BE2C (cell line): ENCODE measurements around the gene HSPH1.

Experiments
- DNase-seq: peaks from one replicate; pipeline ENCODE4 v3.0.0-alpha.2; 2020
- H3K27me3 ChIP-seq: fragments of 250-450 bp; sonication (Bioruptor Pico); 2 replicates; pipeline ENCODE4 v1.5.1; 2020; ENCODE audit warnings: mild to moderate bottlenecking
- H3K36me3 ChIP-seq: fragments of 250-450 bp; sonication (Bioruptor Pico); 2 replicates; pipeline ENCODE4 v1.5.1; 2020; ENCODE audit warnings: mild to moderate bottlenecking
- H3K4me1 ChIP-seq: fragments of 250-450 bp; sonication (Bioruptor Pico); 2 replicates; pipeline ENCODE4 v1.5.1; 2020
- H3K4me3 ChIP-seq: 2 replicates; pipeline ENCODE4 v1.5.1; 2011; ENCODE audit warnings: low read depth, low read length
- H3K9me3 ChIP-seq: fragments of 250-450 bp; sonication (Bioruptor Pico); 2 replicates; pipeline ENCODE4 v1.5.1; 2020
- TF ChIP-seq, protein P1 (sequence below): IDR thresholded peaks from 2 replicates; pipeline ENCODE4 v1.5.1; 2012; ENCODE audit warnings: mild to moderate bottlenecking, low read depth, low read length

Gene HSPH1

GRCh38 chr13:31122544-31123260, 39.0 kb downstream of the HSPH1 start:
- Histone ChIP-seq H3K36me3 (no peaks in the 10 kb centered on the region), H3K4me1 (no peaks in the 10 kb centered on the region), H3K4me3 (no peak overlapping the region), H3K9me3 (no peaks in the 10 kb centered on the region), H3K27me3 (no peaks in the 10 kb centered on the region)
- no peak for DNase-seq
- TF ChIP-seq, protein P1, sequence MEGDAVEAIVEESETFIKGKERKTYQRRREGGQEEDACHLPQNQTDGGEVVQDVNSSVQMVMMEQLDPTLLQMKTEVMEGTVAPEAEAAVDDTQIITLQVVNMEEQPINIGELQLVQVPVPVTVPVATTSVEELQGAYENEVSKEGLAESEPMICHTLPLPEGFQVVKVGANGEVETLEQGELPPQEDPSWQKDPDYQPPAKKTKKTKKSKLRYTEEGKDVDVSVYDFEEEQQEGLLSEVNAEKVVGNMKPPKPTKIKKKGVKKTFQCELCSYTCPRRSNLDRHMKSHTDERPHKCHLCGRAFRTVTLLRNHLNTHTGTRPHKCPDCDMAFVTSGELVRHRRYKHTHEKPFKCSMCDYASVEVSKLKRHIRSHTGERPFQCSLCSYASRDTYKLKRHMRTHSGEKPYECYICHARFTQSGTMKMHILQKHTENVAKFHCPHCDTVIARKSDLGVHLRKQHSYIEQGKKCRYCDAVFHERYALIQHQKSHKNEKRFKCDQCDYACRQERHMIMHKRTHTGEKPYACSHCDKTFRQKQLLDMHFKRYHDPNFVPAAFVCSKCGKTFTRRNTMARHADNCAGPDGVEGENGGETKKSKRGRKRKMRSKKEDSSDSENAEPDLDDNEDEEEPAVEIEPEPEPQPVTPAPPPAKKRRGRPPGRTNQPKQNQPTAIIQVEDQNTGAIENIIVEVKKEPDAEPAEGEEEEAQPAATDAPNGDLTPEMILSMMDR: no peak

DNA sequence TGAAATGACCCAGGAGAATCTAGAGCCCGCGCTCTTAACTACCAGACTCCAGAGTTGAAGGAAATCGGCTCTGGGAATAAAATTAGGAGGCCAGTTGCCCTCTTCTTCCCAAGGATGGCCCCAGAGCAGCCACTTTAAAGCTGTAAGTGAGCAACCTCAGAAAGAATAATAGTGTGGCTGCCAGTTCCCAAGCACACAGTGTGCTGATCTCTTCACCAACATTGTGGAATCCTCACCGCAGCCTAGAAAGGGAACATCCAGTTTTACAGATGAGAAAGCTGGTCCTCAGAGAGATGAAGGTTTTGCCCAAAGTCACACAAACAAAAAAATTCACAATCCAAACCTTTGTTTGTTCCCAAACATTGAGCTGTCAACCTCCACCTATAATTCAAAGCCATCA, 39.6 kb downstream of the HSPH1 start:
- Histone ChIP-seq H3K9me3 (no peaks in the 10 kb centered on the region), H3K36me3 (no peaks in the 10 kb centered on the region), H3K27me3 (no peaks in the 10 kb centered on the region), H3K4me3 (no peak overlapping the region), H3K4me1 (no peaks in the 10 kb centered on the region)
- no peak for DNase-seq
- TF ChIP-seq, protein P1: no peak

DNA sequence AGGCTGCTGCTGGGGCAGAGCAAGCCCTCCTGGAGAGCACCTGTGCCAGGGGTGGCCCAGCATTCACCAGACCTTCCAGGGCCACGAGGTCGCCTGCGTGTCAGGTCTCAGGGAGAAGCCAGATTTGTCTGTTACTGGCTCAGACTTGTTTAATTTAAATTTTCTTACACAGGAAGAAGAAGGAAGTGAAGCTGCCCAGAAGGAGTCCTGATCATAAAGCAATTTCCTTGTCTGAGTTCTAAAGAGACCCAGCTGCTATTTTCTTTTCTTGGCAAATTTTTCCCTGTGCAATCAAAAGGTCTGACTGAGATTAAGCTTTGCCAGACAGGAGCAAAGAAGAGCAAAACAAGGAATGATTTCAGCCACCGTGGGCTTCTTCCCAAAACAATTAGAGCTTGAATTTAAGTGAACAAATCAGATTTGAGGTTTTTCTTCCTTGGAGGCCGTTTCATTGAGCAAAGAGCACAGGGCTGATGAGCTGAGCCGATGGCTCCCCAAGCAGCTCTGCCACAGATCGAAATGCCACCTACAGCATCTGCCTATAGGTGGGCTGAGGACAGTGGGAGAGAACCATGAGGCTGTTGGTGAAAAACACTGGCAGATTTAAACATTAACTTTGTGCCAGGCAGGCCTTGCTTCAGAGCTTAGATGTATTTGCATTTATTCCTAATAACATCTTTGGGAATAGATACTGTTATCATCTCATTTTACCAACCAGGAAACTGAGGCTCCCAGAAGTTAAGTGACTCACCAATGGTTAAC, 40.1 kb downstream of the HSPH1 start:
- TF ChIP-seq, protein P1: no peak
- H3K27me3 ChIP-seq: no peaks in the 10 kb centered on the region
- H3K4me1 ChIP-seq: no peaks in the 10 kb centered on the region
- DNase-seq: no peak
- H3K4me3 ChIP-seq: no peak overlapping the region
- no peaks in the 10 kb centered on the region for H3K36me3 ChIP-seq
- H3K9me3 ChIP-seq: no peaks in the 10 kb centered on the region

DNA sequence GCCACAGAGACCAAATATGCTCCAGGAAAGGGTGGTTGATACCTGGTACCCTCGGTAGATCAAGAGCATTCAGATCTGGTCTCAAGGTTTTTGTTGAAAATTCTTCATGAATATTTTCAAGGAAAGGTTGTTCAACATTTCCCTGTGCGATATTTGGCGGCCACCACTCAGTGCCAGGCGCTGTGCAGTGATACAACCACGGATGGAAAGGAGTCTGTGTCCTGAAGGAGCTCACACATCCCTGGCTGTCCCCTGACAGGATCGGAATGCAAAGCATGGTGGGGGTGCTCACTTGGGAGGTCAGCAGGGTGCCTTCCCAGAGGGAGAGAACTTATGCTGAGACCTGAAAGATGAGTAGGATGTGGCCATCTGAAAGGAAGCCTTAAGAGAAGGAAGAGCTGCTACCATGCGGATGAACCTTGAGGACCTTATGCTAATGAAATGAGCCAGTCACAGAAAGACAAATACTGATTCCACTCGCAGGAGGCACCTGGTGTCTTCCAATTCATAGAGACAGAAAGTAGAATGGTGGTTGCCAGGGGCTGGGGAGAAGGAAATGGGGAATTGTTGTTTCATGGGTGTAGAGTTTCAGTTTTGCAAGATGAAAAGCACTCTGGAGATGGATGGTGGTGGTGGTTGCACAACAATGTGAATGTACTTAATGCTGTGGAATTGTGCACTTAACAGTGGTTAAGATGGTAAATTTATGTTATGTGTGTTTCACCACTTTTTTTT, 41.6 kb downstream of the HSPH1 start:
- Histone ChIP-seq H3K36me3 (no peaks in the 10 kb centered on the region), H3K4me1 (no peaks in the 10 kb centered on the region), H3K27me3 (no peaks in the 10 kb centered on the region), H3K4me3 (no peak overlapping the region), H3K9me3 (no peaks in the 10 kb centered on the region)
- TF ChIP-seq, protein P1: no peak
- no peak for DNase-seq

DNA sequence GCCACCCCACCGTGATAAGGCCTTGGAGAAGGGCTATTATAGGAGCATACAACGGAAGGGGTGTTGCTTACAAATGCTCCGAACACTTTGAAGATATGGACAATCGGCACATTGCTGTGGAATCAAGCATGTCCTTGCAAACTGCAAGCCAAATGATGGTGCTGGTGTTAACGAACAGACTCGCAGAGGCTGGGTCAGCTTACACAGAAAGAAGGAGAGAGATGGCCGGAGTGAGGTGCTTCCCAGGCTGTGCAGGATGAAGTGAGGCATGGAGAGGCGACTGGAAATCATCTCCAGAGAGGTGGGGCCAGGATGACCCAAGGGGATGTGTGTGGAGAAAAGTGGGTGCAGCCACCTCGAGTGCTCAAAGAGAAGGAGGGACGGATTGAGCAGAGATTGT, 42.2 kb downstream of the HSPH1 start:
- H3K36me3 ChIP-seq: no peaks in the 10 kb centered on the region
- no peaks in the 10 kb centered on the region for H3K4me1 ChIP-seq
- H3K4me3 ChIP-seq: no peak overlapping the region
- no peak for DNase-seq
- H3K27me3 ChIP-seq: no peaks in the 10 kb centered on the region
- TF ChIP-seq, protein P1: no peak
- H3K9me3 ChIP-seq: no peaks in the 10 kb centered on the region

DNA sequence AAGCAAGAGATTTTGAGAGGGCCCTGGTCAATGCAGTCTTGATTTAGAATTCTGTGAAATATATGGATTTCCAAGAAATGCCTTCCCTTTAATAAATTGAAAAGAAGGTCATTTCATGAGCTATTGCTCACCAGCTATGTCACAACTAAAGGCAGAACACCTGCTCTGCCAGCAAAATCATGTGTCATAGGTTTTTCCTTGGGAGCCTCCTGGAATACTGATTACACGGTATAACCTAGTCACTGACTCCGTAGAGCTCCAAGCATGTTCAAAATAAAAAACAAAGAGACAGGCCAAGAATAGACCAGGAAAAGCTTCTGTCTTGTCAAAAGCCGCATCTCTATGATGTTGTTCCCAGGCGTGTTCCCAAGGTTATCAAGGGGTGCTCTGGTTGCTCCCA, 45.5 kb downstream of the HSPH1 start:
- no peaks in the 10 kb centered on the region for H3K9me3 ChIP-seq
- no peaks in the 10 kb centered on the region for H3K36me3 ChIP-seq
- no peaks in the 10 kb centered on the region for H3K27me3 ChIP-seq
- H3K4me1 ChIP-seq: no peaks in the 10 kb centered on the region
- no peak for DNase-seq
- TF ChIP-seq, protein P1: no peak
- H3K4me3 ChIP-seq: no peak overlapping the region
